Right cardiac atrium (tissue), 5 donors: ENCODE data around the gene NHERF2. TPM values are rescaled to one million over a fixed set of nuclear protein-coding genes. Genes with fewer than 3 reads are reported as not detected.

ENCODE experiments used
- ATAC-seq, 2 donors: fragments of 200-7000 bp; cut with Tn5 transposase; one replicate each; pipeline versions ENCODE4 v1.8.0 to v1.9.1; 2020; ENCODE audit warnings: moderate library complexity in 2 of 2, mild to moderate bottlenecking in 1 of 2
- DNase-seq, 3 donors: peaks; one replicate each; pipeline ENCODE4 v3.0.0-alpha.2; 2020
- H3K27ac ChIP-seq: one replicate; pipeline ENCODE4 v1.5.1; 2013; ENCODE audit warnings: mild to moderate bottlenecking, low read length, control low read depth, moderate library complexity
- H3K27me3 ChIP-seq: one replicate; pipeline ENCODE4 v1.6.1; 2013; ENCODE audit not compliant: control insufficient read depth, insufficient read depth
- H3K4me1 ChIP-seq: one replicate; pipeline ENCODE4 v1.6.1; 2013; ENCODE audit warnings: low read length; ENCODE audit not compliant: control insufficient read depth, insufficient read depth
- H3K4me3 ChIP-seq: one replicate; pipeline ENCODE4 v1.5.1; 2013; ENCODE audit warnings: low read length, control low read depth
- H3K9me3 ChIP-seq: one replicate; pipeline ENCODE4 v1.6.1; 2013; ENCODE audit warnings: low read length; ENCODE audit not compliant: control insufficient read depth
- WGBS: extraction: QIAGEN DNeasy Blood & Tissue Kit; methylation state at CpG from one replicate; pipeline ENCODE4 v1.1.7; 2013; 5-methylcytosine and 5-hydroxymethylcytosine counted together
- intact Hi-C, 4 donors: fragments of 100-400 bp; cut with DNase I; formaldehyde crosslinking; loops; one replicate each; pipeline versions ENCODE4 v1.11.0 to v1.14.0; 2022 to 2023
- polyA plus RNA-seq: library from polyadenylated mRNA; stranded (reverse); fragments of 200-250 nt; gene quantifications from one replicate; pipeline ENCODE4 v1.2.3, GENCODE V29; 2013
- total RNA-seq, 4 donors: library from RNA; stranded (reverse); fragmentation: NEBNext Ultra II Directional; extraction: Animal tissue kit (Norgen Biotek cat#: 25700); gene quantifications; one replicate each; pipeline ENCODE4 v1.2.1, GENCODE V29; 2021
- donor health status: healthy with polysubstance abuse.
- donor health status: DM: no; HTN: yes; CAD: no.
- donor health status: DM: no; HTN: no; CAD: no.
- donor health status: DM: no; HTN: yes; CAD: no; lungs with severe emphysema.
- donor health status: DM: yes; HTN: yes; CAD: no.

Gene NHERF2
- total and polyA plus RNA-seq, 5 donors: 131 to 257 (median 177) TPM

GRCh38 chr16:2086812-2087747, 60.4 kb downstream of the NHERF2 start:
- 86% methylated on average over 30 of the region's 30 CpGs for WGBS
- DNase-seq: no peak
- H3K4me3 ChIP-seq: no peak overlapping the region
- no peaks in the 10 kb centered on the region for H3K4me1 ChIP-seq
- H3K27me3 ChIP-seq: no peaks in the 10 kb centered on the region
- no peaks in the 10 kb centered on the region for H3K9me3 ChIP-seq
- no peak for ATAC-seq
- intact Hi-C loops: no loop called here
- no peak overlapping the region for H3K27ac ChIP-seq

- Histone ChIP-seq H3K27me3 (no peaks in the 10 kb centered on the region), H3K27ac (no peak overlapping the region), H3K9me3 (no peaks in the 10 kb centered on the region), H3K4me3 (no peak overlapping the region), H3K4me1 (no peaks in the 10 kb centered on the region)
- DNase-seq: no peak
- WGBS: 91% methylated on average over 41 of the region's 41 CpGs
- no peak for ATAC-seq
- intact Hi-C loops: no loop called here
Observed at GRCh38 chr16:2087748-2088631, 61.3 kb downstream of the NHERF2 start.

Other genes starting within 250 kb of the NHERF2 start
Only the 30 nearest of the 31 such genes appear.
- gene NUBP2, start 243.9 kb upstream of the NHERF2 start, total RNA-seq: 10 to 100 TPM; 33.1 to 39.1 (median 35.9) TPM
- gene NUBP2, start 243.9 kb upstream of the NHERF2 start, polyA plus RNA-seq: 45.3 TPM
- gene IGFALS, start 233.2 kb upstream of the NHERF2 start, total RNA-seq: not detected
- gene IGFALS, start 233.2 kb upstream of the NHERF2 start, polyA plus RNA-seq: 0.05 TPM
- gene HAGH, start 200.1 kb upstream of the NHERF2 start, total RNA-seq: 100 to 1,000 TPM; 123 to 155 (median 141) TPM
- 224 TPM for gene HAGH, start 200.1 kb upstream of the NHERF2 start, polyA plus RNA-seq
- 10 to 100 TPM; 18.8 to 26.5 (median 22.6) TPM for gene FAHD1, start 199.7 kb upstream of the NHERF2 start, total RNA-seq
- gene FAHD1, start 199.7 kb upstream of the NHERF2 start, polyA plus RNA-seq: 46.4 TPM
- not detected for gene MEIOB, start 154.7 kb upstream of the NHERF2 start, total RNA-seq
- gene MEIOB, start 154.7 kb upstream of the NHERF2 start, polyA plus RNA-seq: not detected
- not detected for gene HS3ST6, start 108.5 kb upstream of the NHERF2 start, total RNA-seq
- gene HS3ST6, start 108.5 kb upstream of the NHERF2 start, polyA plus RNA-seq: not detected
- 10 to 100 TPM; 18.0 to 34.0 (median 26.2) TPM for gene MSRB1, start 83.7 kb upstream of the NHERF2 start, total RNA-seq
- gene MSRB1, start 83.7 kb upstream of the NHERF2 start, polyA plus RNA-seq: 39.2 TPM
- gene RPL3L, start 72.2 kb upstream of the NHERF2 start, total RNA-seq: 10 to 100 TPM; 21.1 to 47.2 (median 24.2) TPM
- gene RPL3L, start 72.2 kb upstream of the NHERF2 start, polyA plus RNA-seq: 37.3 TPM
- gene NDUFB10, start 67.4 kb upstream of the NHERF2 start, total RNA-seq: 100 to 1,000 TPM; 397 to 535 (median 467) TPM
- gene NDUFB10, start 67.4 kb upstream of the NHERF2 start, polyA plus RNA-seq: 1,316 TPM
- 1,000 to 10,000 TPM in 3 of 4 donors, 100 to 1,000 TPM in 1; 947 to 1,371 (median 1,063) TPM for gene RPS2, start 62.1 kb upstream of the NHERF2 start, total RNA-seq
- gene RPS2, start 62.1 kb upstream of the NHERF2 start, polyA plus RNA-seq: 1,244 TPM
- gene RNF151, start 60.0 kb upstream of the NHERF2 start, total RNA-seq: not detected
- gene RNF151, start 60.0 kb upstream of the NHERF2 start, polyA plus RNA-seq: not detected
- gene TBL3, start 54.8 kb upstream of the NHERF2 start, total RNA-seq: 10 to 100 TPM; 19.0 to 22.8 (median 19.7) TPM
- 39.6 TPM for gene TBL3, start 54.8 kb upstream of the NHERF2 start, polyA plus RNA-seq
- gene NOXO1, start 45.4 kb upstream of the NHERF2 start, total RNA-seq: not detected
- 0.29 TPM for gene NOXO1, start 45.4 kb upstream of the NHERF2 start, polyA plus RNA-seq
- gene GFER, start 42.7 kb upstream of the NHERF2 start, total RNA-seq: 10 to 100 TPM; 19.6 to 25.7 (median 22.2) TPM
- 31.7 TPM for gene GFER, start 42.7 kb upstream of the NHERF2 start, polyA plus RNA-seq
- 1 to 10 TPM in 1 of 4 donors, under 1 TPM in 3; 0.57 to 1.0 (median 0.68) TPM for gene SYNGR3, start 36.9 kb upstream of the NHERF2 start, total RNA-seq
- gene SYNGR3, start 36.9 kb upstream of the NHERF2 start, polyA plus RNA-seq: 1.4 TPM
- 10 to 100 TPM; 16.8 to 20.5 (median 17.5) TPM for gene ZNF598, start 17.1 kb upstream of the NHERF2 start, total RNA-seq
- gene ZNF598, start 17.1 kb upstream of the NHERF2 start, polyA plus RNA-seq: 14.0 TPM
- gene NPW, start 7.1 kb upstream of the NHERF2 start, total RNA-seq: not detected
- gene NPW, start 7.1 kb upstream of the NHERF2 start, polyA plus RNA-seq: not detected
- 10 to 100 TPM in 3 of 4 donors, 1 to 10 TPM in 1; 4.3 to 14.0 (median 12.5) TPM for gene NTHL1, start 20.9 kb downstream of the NHERF2 start, total RNA-seq
- gene NTHL1, start 20.9 kb downstream of the NHERF2 start, polyA plus RNA-seq: 21.3 TPM
- gene TSC2, start 21.1 kb downstream of the NHERF2 start, total RNA-seq: 10 to 100 TPM; 67.3 to 72.4 (median 69.4) TPM
- 34.7 TPM for gene TSC2, start 21.1 kb downstream of the NHERF2 start, polyA plus RNA-seq
- 100 to 1,000 TPM in 2 of 4 donors, 10 to 100 TPM in 2; 95.9 to 111 (median 99.1) TPM for gene PKD1, start 109.0 kb downstream of the NHERF2 start, total RNA-seq
- gene PKD1, start 109.0 kb downstream of the NHERF2 start, polyA plus RNA-seq: 98.4 TPM
- gene RAB26, start 121.7 kb downstream of the NHERF2 start, total RNA-seq: under 1 TPM in 3 of 4 donors, not detected in 1; 0.24 to 0.89 (median 0.88) TPM
- 0.95 TPM for gene RAB26, start 121.7 kb downstream of the NHERF2 start, polyA plus RNA-seq
- 10 to 100 TPM; 26.1 to 39.2 (median 33.0) TPM for gene TRAF7, start 128.9 kb downstream of the NHERF2 start, total RNA-seq
- 17.7 TPM for gene TRAF7, start 128.9 kb downstream of the NHERF2 start, polyA plus RNA-seq
- 10 to 100 TPM in 3 of 4 donors, 1 to 10 TPM in 1; 9.3 to 26.5 (median 12.3) TPM for gene CASKIN1, start 169.7 kb downstream of the NHERF2 start, total RNA-seq
- gene CASKIN1, start 169.7 kb downstream of the NHERF2 start, polyA plus RNA-seq: 9.7 TPM
- gene MLST8, start 178.6 kb downstream of the NHERF2 start, total RNA-seq: 10 to 100 TPM; 24.2 to 29.3 (median 27.0) TPM
- gene MLST8, start 178.6 kb downstream of the NHERF2 start, polyA plus RNA-seq: 33.3 TPM
- gene BRICD5, start 184.0 kb downstream of the NHERF2 start, total RNA-seq: 10 to 100 TPM in 1 of 4 donors, 1 to 10 TPM in 3; 6.8 to 11.0 (median 7.9) TPM
- gene BRICD5, start 184.0 kb downstream of the NHERF2 start, polyA plus RNA-seq: 3.4 TPM
- gene PGP, start 187.9 kb downstream of the NHERF2 start, total RNA-seq: 10 to 100 TPM; 20.2 to 24.8 (median 21.5) TPM
- 19.3 TPM for gene PGP, start 187.9 kb downstream of the NHERF2 start, polyA plus RNA-seq
- 10 to 100 TPM; 11.8 to 16.1 (median 14.2) TPM for gene E4F1, start 196.7 kb downstream of the NHERF2 start, total RNA-seq
- gene E4F1, start 196.7 kb downstream of the NHERF2 start, polyA plus RNA-seq: 13.7 TPM
- gene DNASE1L2, start 209.5 kb downstream of the NHERF2 start, total RNA-seq: under 1 TPM; 0.17 to 0.43 (median 0.33) TPM
- gene DNASE1L2, start 209.5 kb downstream of the NHERF2 start, polyA plus RNA-seq: 0.48 TPM
- 100 to 1,000 TPM; 110 to 145 (median 121) TPM for gene ECI1, start 224.7 kb downstream of the NHERF2 start, total RNA-seq
- gene ECI1, start 224.7 kb downstream of the NHERF2 start, polyA plus RNA-seq: 166 TPM
- gene RNPS1, start 241.2 kb downstream of the NHERF2 start, total RNA-seq: 100 to 1,000 TPM; 103 to 114 (median 110) TPM
- 105 TPM for gene RNPS1, start 241.2 kb downstream of the NHERF2 start, polyA plus RNA-seq